Stimulated activated naive CD8-positive, alpha-beta T cell treated with anti-CD3 and anti-CD28 coated beads, Interleukin-15, Interleukin-2, amounts not matched to agents 100 ng/mL and 50 ng/mL, for 24 hours (primary cell): Measurements from ENCODE around the gene GREB1L.

Source experiments
- H3K27ac Mint-ChIP-seq: one replicate; pipeline ENCODE4 v1.8.0; 2021; ENCODE audit warnings: mild to moderate bottlenecking, mixed read lengths
- H3K27me3 Mint-ChIP-seq: one replicate; pipeline ENCODE4 v1.8.0; 2021; ENCODE audit warnings: mixed read lengths
- H3K36me3 Mint-ChIP-seq: one replicate; pipeline ENCODE4 v1.8.0; 2021; ENCODE audit warnings: low read depth, mixed read lengths
- H3K4me1 Mint-ChIP-seq: one replicate; pipeline ENCODE4 v1.8.0; 2021; ENCODE audit warnings: low read depth, mixed read lengths
- H3K4me3 Mint-ChIP-seq: one replicate; pipeline ENCODE4 v1.8.0; 2021; ENCODE audit warnings: mild to moderate bottlenecking, mixed read lengths
- H3K9me3 Mint-ChIP-seq: one replicate; pipeline ENCODE4 v1.8.0; 2021; ENCODE audit warnings: mixed read lengths

GREB1L gene

GRCh38 chr18:21474621-21475020, 232.6 kb downstream of the GREB1L start:
- no peaks in the 10 kb centered on the region for H3K4me1 Mint-ChIP-seq
- peaks cover 16% of the 10 kb centered on the region for H3K27me3 Mint-ChIP-seq
- H3K4me3 Mint-ChIP-seq: no peak overlapping the region
- no peaks in the 10 kb centered on the region for H3K9me3 Mint-ChIP-seq
- no peaks in the 10 kb centered on the region for H3K36me3 Mint-ChIP-seq
- no peak overlapping the region for H3K27ac Mint-ChIP-seq

GRCh38 chr18:21479721-21480120, 237.7 kb downstream of the GREB1L start:
- H3K4me3 Mint-ChIP-seq: no peak overlapping the region
- no peaks in the 10 kb centered on the region for H3K4me1 Mint-ChIP-seq
- no peak overlapping the region for H3K27ac Mint-ChIP-seq
- H3K36me3 Mint-ChIP-seq: no peaks in the 10 kb centered on the region
- H3K27me3 Mint-ChIP-seq: peaks cover 18% of the 10 kb centered on the region
- no peaks in the 10 kb centered on the region for H3K9me3 Mint-ChIP-seq

DNA sequence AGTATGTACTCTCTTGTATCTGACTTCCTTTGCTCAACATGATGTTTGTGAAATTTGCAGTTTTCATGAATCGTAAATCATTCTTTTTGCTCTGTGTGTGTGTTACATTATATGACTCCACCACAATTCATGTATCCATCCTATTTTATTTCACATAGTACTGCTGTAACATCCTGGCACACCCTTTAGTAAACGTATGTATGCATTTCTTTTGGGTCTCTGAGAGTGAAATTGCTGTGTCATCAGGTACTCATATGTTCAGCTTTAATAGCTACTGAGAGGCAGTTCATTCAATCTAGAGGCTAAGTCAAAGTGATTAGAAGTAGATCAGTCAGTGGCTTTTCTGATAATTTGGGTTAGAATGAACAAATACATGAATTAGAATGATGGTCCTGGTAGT, 239.7 kb downstream of the GREB1L start:
- Mint-ChIP-seq H3K27ac (no peak overlapping the region), H3K4me3 (no peak overlapping the region), H3K36me3 (no peaks in the 10 kb centered on the region), H3K4me1 (no peaks in the 10 kb centered on the region), H3K27me3 (peaks cover 14% of the 10 kb centered on the region), H3K9me3 (no peaks in the 10 kb centered on the region)

GRCh38 chr18:21483051-21483450, 241.0 kb downstream of the GREB1L start:
- Mint-ChIP-seq H3K27ac (no peak overlapping the region), H3K27me3 (peaks cover 18% of the 10 kb centered on the region), H3K36me3 (no peaks in the 10 kb centered on the region), H3K9me3 (no peaks in the 10 kb centered on the region), H3K4me3 (no peak overlapping the region), H3K4me1 (no peaks in the 10 kb centered on the region)

GRCh38 chr18:21484851-21485636, 243.0 kb downstream of the GREB1L start:
- peaks cover 18% of the 10 kb centered on the region for H3K27me3 Mint-ChIP-seq
- H3K9me3 Mint-ChIP-seq: no peaks in the 10 kb centered on the region
- no peak overlapping the region for H3K4me3 Mint-ChIP-seq
- no peaks in the 10 kb centered on the region for H3K36me3 Mint-ChIP-seq
- no peak overlapping the region for H3K27ac Mint-ChIP-seq
- H3K4me1 Mint-ChIP-seq: no peaks in the 10 kb centered on the region

DNA sequence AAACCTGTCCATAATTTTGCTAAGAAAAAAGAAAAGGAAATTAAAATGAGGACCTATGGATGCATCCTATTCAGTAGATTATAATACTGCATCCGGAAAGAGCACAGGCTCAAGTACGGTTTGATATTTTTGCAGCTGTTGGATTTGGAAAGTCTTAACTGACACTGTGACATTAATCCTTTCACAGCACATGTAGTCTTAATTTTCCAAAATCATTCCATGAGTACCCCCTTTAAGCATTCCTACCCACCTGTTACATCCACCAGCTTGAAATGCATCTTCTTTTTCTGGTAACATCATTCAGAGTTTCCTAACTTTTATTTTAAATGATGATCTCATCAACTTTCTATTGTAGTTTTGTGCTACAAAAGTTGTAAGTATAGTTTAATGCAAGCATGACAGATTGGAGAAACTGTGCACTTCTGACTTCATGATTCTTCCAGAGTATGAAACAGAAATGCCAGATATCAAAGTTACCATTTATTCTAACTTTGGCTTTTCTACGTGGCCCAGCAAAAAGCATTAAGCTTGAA, 244.9 kb downstream of the GREB1L start:
- Mint-ChIP-seq H3K4me3 (no peak overlapping the region), H3K4me1 (no peaks in the 10 kb centered on the region)

DNA sequence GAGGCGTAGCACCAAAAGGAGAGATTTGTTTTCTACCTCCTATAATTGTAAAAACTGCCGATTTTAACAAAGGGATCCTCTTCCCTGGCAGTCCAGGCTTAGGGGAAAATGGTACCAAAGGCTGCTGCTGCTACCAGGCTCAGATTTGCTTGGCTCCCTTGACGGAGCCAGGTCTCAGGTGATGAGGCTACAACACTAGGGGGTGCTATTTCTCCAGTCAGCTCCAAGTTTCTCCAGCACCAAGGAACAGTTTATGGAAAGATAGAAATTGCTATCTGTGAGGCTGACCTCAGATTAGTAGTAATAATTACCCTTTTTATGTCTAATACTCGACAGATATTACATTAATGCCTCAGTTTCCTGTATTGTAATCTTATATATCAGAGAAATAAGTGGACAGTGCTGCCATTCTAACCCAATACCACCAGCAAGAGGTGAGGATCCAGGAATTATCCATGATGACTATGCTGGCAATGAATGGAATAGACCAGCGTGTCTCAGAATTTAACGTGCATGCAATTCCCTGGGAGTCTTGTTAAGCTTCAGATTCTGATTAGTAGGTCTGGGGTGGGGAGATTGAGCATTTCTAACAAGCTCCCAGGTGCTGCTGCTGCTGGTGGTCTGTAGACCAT, 247.2 kb downstream of the GREB1L start:
- no peaks in the 10 kb centered on the region for H3K9me3 Mint-ChIP-seq
- no peaks in the 10 kb centered on the region for H3K36me3 Mint-ChIP-seq
- H3K27me3 Mint-ChIP-seq: peaks cover 7% of the 10 kb centered on the region
- H3K27ac Mint-ChIP-seq: no peak overlapping the region
- H3K4me3 Mint-ChIP-seq: no peak overlapping the region
- no peaks in the 10 kb centered on the region for H3K4me1 Mint-ChIP-seq

More for the DNA sequence above, 244.9 kb downstream of the GREB1L start:
- no peaks in the 10 kb centered on the region for H3K9me3 Mint-ChIP-seq
- H3K36me3 Mint-ChIP-seq: no peaks in the 10 kb centered on the region
- no peak overlapping the region for H3K27ac Mint-ChIP-seq
- peaks cover 14% of the 10 kb centered on the region for H3K27me3 Mint-ChIP-seq

- Mint-ChIP-seq H3K36me3 (no peaks in the 10 kb centered on the region), H3K9me3 (no peaks in the 10 kb centered on the region), H3K27ac (no peak overlapping the region), H3K4me1 (no peaks in the 10 kb centered on the region), H3K27me3 (peaks cover 7% of the 10 kb centered on the region), H3K4me3 (no peak overlapping the region)
These were observed 248.0 kb downstream of the GREB1L start for GRCh38 chr18:21489919-21490495.

DNA sequence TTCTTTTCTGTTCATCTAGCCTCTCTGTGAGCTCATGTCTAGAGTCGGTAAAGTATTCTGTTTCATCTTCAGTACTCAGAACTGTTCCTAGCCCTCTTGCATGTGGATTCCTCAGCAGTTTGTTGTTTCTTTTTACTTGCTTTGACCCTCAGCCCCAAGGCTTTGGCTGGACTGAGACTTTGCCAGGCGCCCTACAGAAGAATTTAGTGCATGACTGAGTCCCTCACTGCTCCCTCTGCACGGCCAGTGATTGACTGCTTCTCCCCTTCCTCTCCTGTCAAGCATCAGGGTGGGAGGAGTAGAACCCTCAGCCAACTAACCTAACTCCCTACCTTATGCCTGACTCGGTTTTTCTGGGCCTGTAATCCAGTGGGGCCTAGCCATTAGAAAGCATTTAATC, 248.7 kb downstream of the GREB1L start:
- Mint-ChIP-seq H3K36me3 (no peaks in the 10 kb centered on the region), H3K9me3 (no peaks in the 10 kb centered on the region), H3K4me3 (no peak overlapping the region), H3K27ac (no peak overlapping the region), H3K27me3 (peaks cover 7% of the 10 kb centered on the region), H3K4me1 (no peaks in the 10 kb centered on the region)

DNA sequence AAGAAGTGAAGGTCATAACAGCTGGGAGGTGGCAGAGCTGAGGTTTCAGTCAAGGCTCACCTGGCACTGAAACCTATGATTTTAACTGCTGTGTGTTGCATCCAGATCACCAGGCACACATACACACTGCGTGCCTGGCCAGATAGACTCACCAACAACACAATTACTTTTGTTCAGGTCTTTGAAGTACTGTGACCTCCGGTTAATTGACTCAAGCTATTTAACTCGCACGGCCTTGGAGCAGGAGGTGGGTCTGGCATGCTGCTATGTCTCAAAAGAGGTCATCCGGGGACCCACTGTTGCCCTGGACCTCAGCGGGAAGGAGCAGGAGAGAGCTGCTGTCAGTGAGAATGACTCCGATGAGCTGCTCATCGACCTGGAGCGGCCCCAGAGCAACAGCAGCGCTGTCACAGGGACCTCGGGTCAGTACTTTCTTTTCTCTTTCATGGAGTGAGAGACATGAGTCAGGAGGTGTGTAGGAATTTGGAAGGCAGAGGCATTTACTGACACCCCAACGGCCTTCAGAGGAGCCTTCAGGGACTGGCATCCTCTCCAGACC, 254.3 kb downstream of the GREB1L start:
- H3K9me3 Mint-ChIP-seq: no peaks in the 10 kb centered on the region
- H3K27me3 Mint-ChIP-seq: no peaks in the 10 kb centered on the region
- H3K27ac Mint-ChIP-seq: no peak overlapping the region
- no peaks in the 10 kb centered on the region for H3K4me1 Mint-ChIP-seq
- no peak overlapping the region for H3K4me3 Mint-ChIP-seq
- no peaks in the 10 kb centered on the region for H3K36me3 Mint-ChIP-seq

DNA sequence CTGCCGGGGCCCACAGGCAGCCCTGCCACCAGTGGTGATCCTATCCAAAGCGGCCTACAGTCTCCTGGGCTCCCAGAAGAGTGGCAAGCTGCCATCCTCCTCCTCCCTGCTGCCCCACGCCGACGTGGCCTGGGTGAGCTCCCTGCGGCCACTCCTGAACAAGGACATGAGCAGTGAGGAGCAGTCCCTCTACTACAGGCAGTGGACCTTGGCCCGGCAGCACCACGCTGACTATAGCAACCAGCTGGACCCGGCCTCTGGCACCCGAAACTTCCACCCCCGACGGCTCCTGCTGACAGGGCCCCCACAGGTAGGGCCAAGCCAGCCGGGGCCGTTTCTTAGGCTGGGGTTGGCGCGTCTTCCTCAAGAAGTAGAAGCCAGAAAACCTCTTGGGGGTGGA, 258.0 kb downstream of the GREB1L start:
- Mint-ChIP-seq H3K27me3 (no peaks in the 10 kb centered on the region), H3K4me1 (no peaks in the 10 kb centered on the region), H3K4me3 (no peak overlapping the region), H3K9me3 (no peaks in the 10 kb centered on the region), H3K36me3 (no peaks in the 10 kb centered on the region), H3K27ac (no peak overlapping the region)

DNA sequence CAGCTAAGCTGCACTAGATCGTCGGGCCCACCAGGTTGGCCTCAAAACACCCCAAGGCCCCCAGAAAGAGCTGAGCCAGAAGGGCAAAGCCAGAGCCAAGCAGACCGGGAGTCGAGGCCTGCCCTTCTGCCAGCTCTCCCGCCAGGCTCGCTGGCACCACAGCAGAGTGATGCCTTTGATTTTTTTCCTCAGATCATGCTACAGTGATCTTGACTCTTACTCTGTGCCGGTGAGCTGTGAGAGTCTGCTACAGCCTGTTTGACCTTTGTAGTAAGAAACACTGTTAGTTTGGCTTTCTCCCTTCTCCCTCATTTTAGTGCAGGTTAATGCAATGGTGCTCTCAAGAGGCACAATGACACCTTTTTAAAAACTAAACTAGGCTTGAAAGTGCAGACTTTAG, 260.6 kb downstream of the GREB1L start:
- Mint-ChIP-seq H3K36me3 (no peaks in the 10 kb centered on the region), H3K9me3 (no peaks in the 10 kb centered on the region)

DNA sequence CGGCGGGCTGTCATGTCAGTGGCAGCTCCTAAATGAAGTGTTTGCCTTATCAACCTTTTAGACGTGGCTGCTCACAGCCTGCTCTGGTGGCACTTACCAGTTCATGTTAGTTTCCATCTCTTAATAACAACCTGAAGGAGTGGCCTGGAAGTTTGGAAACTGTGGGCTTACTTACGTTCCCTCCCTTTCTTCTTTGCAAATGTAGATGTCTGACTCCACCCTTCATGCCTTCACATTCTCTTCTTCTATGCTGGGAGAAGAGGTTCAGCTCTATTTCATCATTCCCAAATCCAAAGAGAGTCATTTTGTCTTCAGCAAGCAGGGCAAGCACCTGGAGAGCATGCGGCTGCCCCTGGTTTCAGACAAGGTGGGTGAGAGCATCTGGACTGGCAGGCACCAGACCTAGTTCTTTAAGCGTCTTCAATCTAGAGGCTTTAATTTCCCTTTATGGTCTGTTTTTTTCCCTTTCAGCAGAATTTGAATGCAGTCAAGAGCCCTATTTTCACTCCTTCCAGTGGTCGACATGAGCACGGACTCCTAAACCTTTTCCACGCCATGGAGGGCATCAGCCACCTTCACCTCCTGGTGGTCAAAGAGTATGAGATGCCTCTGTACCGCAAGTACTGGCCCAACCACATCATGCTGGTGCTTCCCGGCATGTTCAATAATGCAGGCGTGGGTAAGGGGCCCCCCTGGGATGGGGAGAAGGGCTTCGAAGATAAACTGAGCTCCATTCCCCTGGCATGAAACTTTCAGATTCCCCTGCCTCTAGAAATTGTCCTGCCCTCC, 266.1 kb downstream of the GREB1L start:
- H3K9me3 Mint-ChIP-seq: peaks cover 3% of the 10 kb centered on the region
- H3K36me3 Mint-ChIP-seq: peaks cover 13% of the 10 kb centered on the region
- H3K27ac Mint-ChIP-seq: no peak overlapping the region
- H3K27me3 Mint-ChIP-seq: no peaks in the 10 kb centered on the region
- H3K4me1 Mint-ChIP-seq: no peaks in the 10 kb centered on the region
- no peak overlapping the region for H3K4me3 Mint-ChIP-seq

More for the DNA sequence above, 260.6 kb downstream of the GREB1L start:
- no peak overlapping the region for H3K27ac Mint-ChIP-seq
- H3K27me3 Mint-ChIP-seq: no peaks in the 10 kb centered on the region
- H3K4me3 Mint-ChIP-seq: no peak overlapping the region
- no peaks in the 10 kb centered on the region for H3K4me1 Mint-ChIP-seq

DNA sequence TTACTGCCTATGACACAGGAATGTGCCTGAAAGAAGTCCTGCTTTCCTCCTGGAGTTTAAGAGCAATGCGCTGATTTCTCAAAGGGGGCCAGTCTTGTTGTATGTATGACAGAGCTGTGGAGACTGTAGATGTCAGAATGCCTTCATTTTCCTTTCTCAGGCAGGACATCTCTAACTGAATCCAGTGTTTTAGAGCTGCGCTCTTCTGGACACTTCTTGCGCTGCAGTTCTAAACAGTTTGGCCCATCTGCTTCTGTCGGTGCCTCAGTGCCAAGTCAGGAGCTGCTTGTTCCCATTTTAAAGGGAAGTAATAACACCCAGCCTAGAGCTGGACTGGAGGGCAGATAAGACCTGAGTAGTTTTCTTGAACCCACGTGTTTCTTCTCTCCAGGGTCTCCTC, 267.0 kb downstream of the GREB1L start:
- Mint-ChIP-seq H3K36me3 (peaks cover 21% of the 10 kb centered on the region), H3K27ac (no peak overlapping the region), H3K4me1 (no peaks in the 10 kb centered on the region), H3K27me3 (no peaks in the 10 kb centered on the region), H3K9me3 (peaks cover 3% of the 10 kb centered on the region), H3K4me3 (no peak overlapping the region)
